Measurements from ENCODE around the gene UGT2B10. TPM values are rescaled to one million over a fixed set of nuclear protein-coding genes. Genes with fewer than 3 reads are reported as not detected.
"Not testable (repeated sequence)": the region's sequence is repeated elsewhere in the genome, so short reads cannot be mapped to it uniquely, and the experiment has no call there.

UGT2B10 gene
- polyA plus RNA-seq (2013, experiment 1 of 2): not detected
- polyA plus RNA-seq (2013, experiment 2 of 2): not detected

DNA sequence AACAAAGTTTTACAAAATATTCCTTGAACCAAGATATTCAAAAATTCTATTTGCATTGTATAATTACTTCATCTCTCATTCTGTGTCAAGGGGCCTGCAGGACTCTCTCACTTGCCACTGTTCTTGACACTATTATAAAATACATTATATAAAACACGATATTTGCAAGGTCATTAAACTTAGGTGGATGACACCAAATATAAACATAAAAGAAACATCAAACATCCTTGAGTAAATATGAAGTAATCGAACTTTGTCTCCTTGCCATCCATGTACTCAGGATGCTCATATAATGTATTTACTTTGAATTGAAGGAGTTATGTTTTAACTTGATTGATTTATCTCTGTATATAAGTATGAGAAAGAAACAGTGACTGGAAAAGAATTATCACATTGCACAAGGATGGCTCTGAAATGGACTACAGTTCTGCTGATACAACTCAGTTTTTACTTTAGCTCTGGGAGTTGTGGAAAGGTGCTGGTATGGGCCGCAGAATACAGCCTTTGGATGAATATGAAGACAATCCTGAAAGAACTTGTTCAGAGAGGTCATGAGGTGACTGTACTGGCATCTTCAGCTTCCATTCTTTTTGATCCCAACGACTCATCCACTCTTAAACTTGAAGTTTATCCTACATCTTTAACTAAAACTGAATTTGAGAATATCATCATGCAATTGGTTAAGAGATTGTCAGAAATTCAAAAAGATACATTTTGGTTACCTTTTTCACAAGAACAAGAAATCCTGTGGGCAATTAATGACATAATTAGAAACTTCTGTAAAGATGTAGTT, at the start of gene UGT2B10:
Gene UGT2B10, plus strand, starts transcription at position 378 of the 793 bp plus-strand sequence. Its CDS starts 26 bp downstream, at position 404.
- H3K27ac ChIP-seq (replicated peaks; ENCODE audit: low read length); H3K27me3 ChIP-seq (ENCODE audit: control insufficient read depth in 3 of 3, insufficient read depth in 3 of 3, low read depth in 1 of 3, low read length in 3 of 3); H3K4me1 ChIP-seq (ENCODE audit: control insufficient read depth in 2 of 2, insufficient read depth in 1 of 2, low read depth in 1 of 2, low read length in 2 of 2); H4K8ac ChIP-seq (ENCODE audit: low read depth, low read length); H3K14ac ChIP-seq (ENCODE audit: low read length); H3K23ac ChIP-seq (ENCODE audit: low read depth, low read length, poor library complexity); H2BK12ac ChIP-seq (ENCODE audit: low read length); H3K18ac ChIP-seq (ENCODE audit: low read length); H2AK5ac ChIP-seq (ENCODE audit: low read depth, low read length); H2BK5ac ChIP-seq (ENCODE audit: low read length); H2BK120ac ChIP-seq (ENCODE audit: low read depth, low read length); H3K9ac ChIP-seq (ENCODE audit: low read depth, low read length, poor library complexity); H2BK15ac ChIP-seq (ENCODE audit: low read length); H3K9me3 ChIP-seq (replicated peaks in 1 of 2; ENCODE audit: control insufficient read depth in 2 of 2, insufficient read depth in 1 of 2, low read depth in 1 of 2, low read length in 2 of 2); H2AFZ ChIP-seq (ENCODE audit: low read length); DNase-seq (ENCODE audit: low spot score); H3K79me1 ChIP-seq (ENCODE audit: low read depth, low read length); H3K36me3 ChIP-seq (replicated peaks in 1 of 2; ENCODE audit: control insufficient read depth in 2 of 2, insufficient read depth in 2 of 2, low read length in 2 of 2); H3K4ac ChIP-seq (ENCODE audit: low read length); H3K4me2 ChIP-seq (ENCODE audit: insufficient read depth, low read length, poor library complexity, severe bottlenecking); H3K4me3 ChIP-seq (ENCODE audit: low read length in 2 of 2); H4K91ac ChIP-seq (ENCODE audit: low read depth, low read length, poor library complexity): not testable (repeated sequence)
- WGBS, 2 donors (ENCODE audit: extremely low coverage in 2 of 2, insufficient read length in 2 of 2, insufficient replicate concordance in 1 of 2): no CpG with 5 or more reads among the region's 4 CpGs

DNA sequence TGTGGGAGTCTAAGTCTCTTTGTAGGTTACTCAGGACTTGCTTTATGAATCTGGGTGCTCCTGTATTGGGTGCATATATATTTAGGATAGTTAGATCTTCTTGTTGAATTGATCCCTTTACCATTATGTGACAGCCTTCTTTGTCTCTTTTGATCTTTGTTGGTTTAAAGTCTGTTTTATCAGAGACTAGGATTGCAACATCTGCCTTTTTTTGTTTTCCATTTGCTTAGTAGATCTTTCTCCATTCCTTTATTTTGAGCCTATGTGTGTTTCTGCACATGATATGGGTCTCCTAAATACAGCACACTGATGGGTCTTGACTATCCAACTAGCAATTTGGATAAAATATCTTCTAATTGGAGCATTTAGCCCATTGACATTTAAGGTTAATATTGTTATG, 44.0 kb upstream of the UGT2B10 start:
- not testable (repeated sequence) for H2AK5ac ChIP-seq (ENCODE audit: low read depth, low read length); H2BK120ac ChIP-seq (ENCODE audit: low read depth, low read length); H3K23ac ChIP-seq (ENCODE audit: low read depth, low read length, poor library complexity); H3K27ac ChIP-seq (replicated peaks; ENCODE audit: low read length); H4K8ac ChIP-seq (ENCODE audit: low read depth, low read length); H2BK5ac ChIP-seq (ENCODE audit: low read length); H3K4ac ChIP-seq (ENCODE audit: low read length); H3K9ac ChIP-seq (ENCODE audit: low read depth, low read length, poor library complexity); H3K4me2 ChIP-seq (ENCODE audit: insufficient read depth, low read length, poor library complexity, severe bottlenecking); H3K4me1 ChIP-seq (ENCODE audit: control insufficient read depth in 2 of 2, insufficient read depth in 1 of 2, low read depth in 1 of 2, low read length in 2 of 2); H2BK12ac ChIP-seq (ENCODE audit: low read length); DNase-seq (ENCODE audit: low spot score); H2AFZ ChIP-seq (ENCODE audit: low read length); H2BK15ac ChIP-seq (ENCODE audit: low read length); H3K14ac ChIP-seq (ENCODE audit: low read length); H3K4me3 ChIP-seq (ENCODE audit: low read length in 2 of 2); H4K91ac ChIP-seq (ENCODE audit: low read depth, low read length, poor library complexity); H3K9me3 ChIP-seq (replicated peaks in 1 of 2; ENCODE audit: control insufficient read depth in 2 of 2, insufficient read depth in 1 of 2, low read depth in 1 of 2, low read length in 2 of 2); H3K18ac ChIP-seq (ENCODE audit: low read length); H3K79me1 ChIP-seq (ENCODE audit: low read depth, low read length); H3K36me3 ChIP-seq (replicated peaks in 1 of 2; ENCODE audit: control insufficient read depth in 2 of 2, insufficient read depth in 2 of 2, low read length in 2 of 2); H3K27me3 ChIP-seq (ENCODE audit: control insufficient read depth in 3 of 3, insufficient read depth in 3 of 3, low read depth in 1 of 3, low read length in 3 of 3)

DNA sequence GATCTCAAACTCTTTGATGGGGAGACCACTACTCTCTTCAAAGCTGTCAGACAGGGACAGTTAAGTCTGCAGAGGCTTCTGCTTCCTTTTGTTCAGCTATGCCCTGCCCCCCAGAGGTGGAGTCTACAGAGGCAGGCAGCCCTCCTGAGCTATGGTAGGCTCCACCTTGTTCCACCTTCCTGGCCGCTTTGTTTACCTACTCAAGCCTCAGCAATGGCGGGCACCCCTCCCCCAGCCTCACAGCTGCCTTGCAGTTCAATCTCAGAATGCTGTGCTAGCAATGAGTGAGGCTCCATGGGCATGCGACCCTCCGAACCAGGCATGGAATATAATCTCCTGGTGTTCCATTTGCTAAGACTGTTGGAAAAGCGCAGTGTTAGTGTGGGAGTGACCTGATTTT, 42.1 kb upstream of the UGT2B10 start:
- Histone ChIP-seq H3K4me1 (ENCODE audit: control insufficient read depth in 2 of 2, insufficient read depth in 1 of 2, low read depth in 1 of 2, low read length in 2 of 2) (no peaks in the 10 kb centered on the region), H3K9ac (ENCODE audit: low read depth, low read length, poor library complexity) (no peak overlapping the region), H3K27ac (replicated peaks; ENCODE audit: low read length) (no peak overlapping the region), H2AFZ (ENCODE audit: low read length) (no peak overlapping the region), H2BK15ac (ENCODE audit: low read length) (no peak overlapping the region), H3K4ac (ENCODE audit: low read length) (no peak overlapping the region), H3K9me3 (replicated peaks in 1 of 2; ENCODE audit: control insufficient read depth in 2 of 2, insufficient read depth in 1 of 2, low read depth in 1 of 2, low read length in 2 of 2) (no peaks in the 10 kb centered on the region), H2AK5ac (ENCODE audit: low read depth, low read length) (no peak overlapping the region), H3K36me3 (replicated peaks in 1 of 2; ENCODE audit: control insufficient read depth in 2 of 2, insufficient read depth in 2 of 2, low read length in 2 of 2) (no peaks in the 10 kb centered on the region), H3K4me3 (ENCODE audit: low read length in 2 of 2) (no peak overlapping the region), H3K14ac (ENCODE audit: low read length) (no peak overlapping the region), H3K27me3 (ENCODE audit: control insufficient read depth in 3 of 3, insufficient read depth in 3 of 3, low read depth in 1 of 3, low read length in 3 of 3) (no peaks in the 10 kb centered on the region), H2BK5ac (ENCODE audit: low read length) (no peak overlapping the region), H4K91ac (ENCODE audit: low read depth, low read length, poor library complexity) (no peak overlapping the region), H2BK12ac (ENCODE audit: low read length) (no peak overlapping the region), H2BK120ac (ENCODE audit: low read depth, low read length) (no peak overlapping the region), H3K23ac (ENCODE audit: low read depth, low read length, poor library complexity) (no peak overlapping the region), H3K18ac (ENCODE audit: low read length) (no peak overlapping the region), H4K8ac (ENCODE audit: low read depth, low read length) (no peak overlapping the region), H3K79me1 (ENCODE audit: low read depth, low read length) (no peaks in the 10 kb centered on the region), H3K4me2 (ENCODE audit: insufficient read depth, low read length, poor library complexity, severe bottlenecking) (no peak overlapping the region)
- no CpG with 5 or more reads among the region's 5 CpGs for WGBS, 2 donors (ENCODE audit: extremely low coverage in 2 of 2, insufficient read length in 2 of 2, insufficient replicate concordance in 1 of 2)
- DNase-seq (ENCODE audit: low spot score): no peak

DNA sequence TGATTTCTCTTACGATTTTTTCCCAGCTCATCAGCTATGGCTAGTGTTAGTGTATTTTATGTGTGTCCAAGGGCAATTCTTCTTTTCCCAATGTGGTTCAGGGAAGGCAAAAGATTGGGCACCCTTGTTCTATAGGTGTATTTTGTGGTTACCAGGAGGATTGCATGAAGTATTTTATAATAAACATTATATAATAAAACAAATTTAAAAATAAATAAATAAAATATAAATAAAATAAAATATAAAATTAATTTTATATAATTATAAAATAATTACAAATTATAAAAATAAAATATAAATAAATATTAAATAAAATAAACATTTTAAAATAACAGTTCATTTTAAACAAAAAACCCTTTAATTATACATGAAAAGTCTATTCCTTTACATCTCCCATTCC, 35.6 kb upstream of the UGT2B10 start:
- Histone ChIP-seq H2BK15ac (ENCODE audit: low read length) (no peak overlapping the region), H2BK120ac (ENCODE audit: low read depth, low read length) (no peak overlapping the region), H3K18ac (ENCODE audit: low read length) (no peak overlapping the region), H2AK5ac (ENCODE audit: low read depth, low read length) (no peak overlapping the region), H3K79me1 (ENCODE audit: low read depth, low read length) (no peaks in the 10 kb centered on the region), H2BK5ac (ENCODE audit: low read length) (no peak overlapping the region), H4K91ac (ENCODE audit: low read depth, low read length, poor library complexity) (no peak overlapping the region), H3K4me2 (ENCODE audit: insufficient read depth, low read length, poor library complexity, severe bottlenecking) (no peak overlapping the region), H3K14ac (ENCODE audit: low read length) (no peak overlapping the region), H3K4me1 (ENCODE audit: control insufficient read depth in 2 of 2, insufficient read depth in 1 of 2, low read depth in 1 of 2, low read length in 2 of 2) (no peaks in the 10 kb centered on the region), H3K9ac (ENCODE audit: low read depth, low read length, poor library complexity) (no peak overlapping the region), H3K4me3 (ENCODE audit: low read length in 2 of 2) (no peak overlapping the region), H3K27ac (replicated peaks; ENCODE audit: low read length) (no peak overlapping the region), H3K9me3 (replicated peaks in 1 of 2; ENCODE audit: control insufficient read depth in 2 of 2, insufficient read depth in 1 of 2, low read depth in 1 of 2, low read length in 2 of 2) (no peaks in the 10 kb centered on the region), H3K23ac (ENCODE audit: low read depth, low read length, poor library complexity) (no peak overlapping the region), H3K36me3 (replicated peaks in 1 of 2; ENCODE audit: control insufficient read depth in 2 of 2, insufficient read depth in 2 of 2, low read length in 2 of 2) (no peaks in the 10 kb centered on the region), H4K8ac (ENCODE audit: low read depth, low read length) (no peak overlapping the region), H3K27me3 (ENCODE audit: control insufficient read depth in 3 of 3, insufficient read depth in 3 of 3, low read depth in 1 of 3, low read length in 3 of 3) (no peaks in the 10 kb centered on the region), H2BK12ac (ENCODE audit: low read length) (no peak overlapping the region), H3K4ac (ENCODE audit: low read length) (no peak overlapping the region), H2AFZ (ENCODE audit: low read length) (no peak overlapping the region)
- DNase-seq (ENCODE audit: low spot score): no peak
- no CpG with 5 or more reads among the region's 1 CpG for WGBS, 2 donors (ENCODE audit: extremely low coverage in 2 of 2, insufficient read length in 2 of 2, insufficient replicate concordance in 1 of 2)
